ENCODE measurements around the gene SUGCT.
"Not testable (repeated sequence)": the region's sequence is repeated elsewhere in the genome, so short reads cannot be mapped to it uniquely, and the experiment has no call there.

SUGCT gene

DNA sequence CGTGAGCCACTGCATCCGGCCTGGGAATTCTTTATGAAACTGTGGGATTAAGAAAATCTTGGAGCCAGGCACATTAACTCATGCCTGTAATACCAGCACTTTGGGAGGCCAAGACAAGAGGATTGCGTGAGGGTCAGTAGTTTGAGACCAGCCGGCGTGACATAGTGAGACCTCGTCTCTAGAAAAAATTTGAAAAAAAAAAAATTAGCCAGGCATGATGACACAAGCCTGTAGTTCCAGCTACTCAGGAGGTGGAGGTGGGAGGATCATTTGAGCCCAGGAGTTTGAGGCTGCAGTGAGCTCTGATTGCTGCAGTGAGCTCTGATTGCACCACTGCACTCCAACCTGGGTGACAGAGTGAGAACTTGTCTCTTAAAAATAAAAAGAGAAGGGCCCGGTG lies 69.8 kb downstream of the SUGCT start:
- no peak for DNase-seq

DNA sequence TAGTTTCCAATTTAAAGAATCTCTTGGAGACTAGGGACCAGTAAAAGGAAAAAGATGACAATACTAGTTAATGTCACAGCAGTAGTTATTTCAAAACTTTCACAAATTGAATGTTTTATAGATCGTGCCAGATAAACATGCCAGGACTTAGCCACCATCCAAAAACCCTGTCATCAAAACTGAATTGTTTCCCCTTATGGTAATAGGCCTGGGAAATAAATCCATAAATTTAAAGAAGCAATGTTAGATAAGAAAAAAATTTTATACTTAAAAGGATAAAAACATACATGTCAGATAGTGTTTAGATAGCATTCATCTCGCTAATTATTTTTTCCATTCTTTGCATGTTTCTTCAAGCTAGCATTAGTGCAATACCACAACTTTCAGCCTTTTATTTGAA lies 71.2 kb downstream of the SUGCT start:
- no peak for DNase-seq

DNA sequence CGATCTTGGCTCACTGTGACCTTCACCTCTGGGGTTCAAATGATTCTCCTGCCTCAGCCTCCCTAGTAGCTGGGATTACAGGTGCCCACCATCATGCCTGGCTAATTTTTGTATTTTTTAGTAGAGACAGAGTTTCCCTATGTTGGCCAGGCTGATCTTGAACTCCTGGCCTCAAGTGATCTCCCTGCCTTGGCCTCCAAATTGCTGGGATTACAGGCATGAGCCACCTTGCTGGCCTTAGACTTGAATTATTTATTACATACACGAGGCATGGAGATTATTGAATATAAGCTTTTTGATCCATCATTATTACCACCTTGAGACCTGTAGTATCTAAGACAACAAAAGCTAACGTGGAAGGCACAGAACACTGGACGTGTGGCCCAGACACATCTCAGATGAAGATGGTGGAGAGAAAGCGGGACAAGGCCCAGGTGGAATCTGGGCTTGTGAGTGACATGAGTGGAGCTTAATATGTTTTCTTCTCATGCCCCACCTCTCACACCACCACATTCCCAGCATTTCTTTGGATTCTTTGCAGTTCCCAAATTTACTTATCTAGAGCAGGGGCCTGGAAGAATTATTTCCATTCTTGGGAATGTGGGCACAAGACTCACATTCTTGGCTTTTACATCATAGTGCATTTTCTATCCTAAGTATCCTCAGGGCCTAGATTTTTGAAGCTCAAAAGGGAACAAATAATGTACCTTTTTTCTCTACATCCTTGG lies 76.6 kb downstream of the SUGCT start:
- no peak for DNase-seq

DNA sequence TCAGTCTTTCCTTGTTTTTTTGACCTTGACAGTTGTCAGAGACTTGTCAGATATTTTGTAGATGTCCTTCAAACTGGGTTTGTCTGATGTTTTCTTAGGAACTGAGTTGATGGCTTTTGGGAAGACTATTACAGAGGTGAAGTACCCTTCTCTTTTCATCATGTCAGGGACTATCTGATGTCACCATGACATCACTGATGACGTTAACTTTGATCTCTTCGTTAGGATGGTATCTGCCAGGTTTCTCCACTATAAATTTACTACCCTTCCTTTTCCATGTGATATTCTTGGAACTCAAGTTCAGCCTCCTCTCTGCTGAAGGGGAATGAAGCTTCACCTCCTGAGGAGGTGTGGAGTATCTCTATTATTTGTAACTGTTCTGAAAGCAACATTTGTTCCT lies 78.5 kb downstream of the SUGCT start:
- no peak for DNase-seq

DNA sequence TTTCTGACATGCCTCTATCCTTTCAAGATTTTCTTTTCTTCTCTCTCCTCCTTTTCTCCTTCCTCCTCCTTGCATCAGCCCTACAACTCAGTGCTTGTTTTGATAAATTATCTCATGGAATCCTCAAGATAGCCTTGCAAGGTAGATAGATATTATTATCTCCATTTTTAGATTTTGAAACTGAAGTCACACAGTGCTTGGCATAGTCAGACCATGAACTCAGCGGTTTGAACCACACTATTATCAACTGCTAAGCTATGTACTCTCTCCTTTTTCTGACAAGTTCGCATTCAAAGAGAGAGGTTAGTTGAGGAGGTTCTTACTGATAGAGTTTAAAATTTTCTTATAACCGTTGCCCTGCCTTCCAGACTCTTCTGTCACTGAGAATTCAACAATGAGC lies 79.1 kb downstream of the SUGCT start:
- no peak for DNase-seq

DNA sequence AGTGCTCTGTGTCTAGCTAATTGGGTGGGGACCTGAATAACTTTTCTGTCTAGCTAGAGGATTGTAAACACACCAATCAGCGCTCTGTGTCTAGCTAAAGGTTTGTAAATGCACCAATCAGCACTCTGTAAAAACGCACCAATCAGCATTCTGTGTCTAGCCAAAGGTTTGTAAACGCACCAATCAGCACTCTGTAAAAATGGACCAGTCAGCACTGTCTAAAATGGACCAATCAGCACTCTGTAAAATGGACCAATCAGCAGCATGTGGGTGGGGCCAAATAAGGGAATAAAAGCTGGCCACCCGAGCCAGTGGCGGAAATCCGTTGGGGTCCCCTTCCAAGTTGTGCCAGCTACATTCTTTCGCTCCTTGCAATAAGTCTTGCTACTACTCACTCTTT lies 83.8 kb downstream of the SUGCT start:
- not testable (repeated sequence) for DNase-seq

DNA sequence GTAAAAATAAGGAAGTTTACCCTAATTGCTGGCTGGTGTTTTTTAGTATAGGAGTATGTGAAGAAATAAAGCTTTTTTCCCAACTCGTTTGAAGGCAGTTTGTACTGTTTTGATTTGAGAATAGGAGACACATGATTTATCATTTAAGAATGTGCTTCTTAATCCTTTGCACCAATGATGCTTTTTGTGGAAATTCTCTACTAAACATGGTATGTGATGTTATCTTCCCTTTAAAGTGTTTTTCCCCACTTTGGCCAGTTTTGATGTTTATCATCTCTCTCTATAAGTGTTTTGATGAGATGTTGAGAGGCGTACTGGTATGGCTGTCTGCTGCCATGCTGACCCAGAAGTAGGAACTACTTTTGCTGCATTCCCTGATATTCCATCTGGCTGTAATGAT lies 85.1 kb downstream of the SUGCT start:
- DNase-seq: no peak

DNA sequence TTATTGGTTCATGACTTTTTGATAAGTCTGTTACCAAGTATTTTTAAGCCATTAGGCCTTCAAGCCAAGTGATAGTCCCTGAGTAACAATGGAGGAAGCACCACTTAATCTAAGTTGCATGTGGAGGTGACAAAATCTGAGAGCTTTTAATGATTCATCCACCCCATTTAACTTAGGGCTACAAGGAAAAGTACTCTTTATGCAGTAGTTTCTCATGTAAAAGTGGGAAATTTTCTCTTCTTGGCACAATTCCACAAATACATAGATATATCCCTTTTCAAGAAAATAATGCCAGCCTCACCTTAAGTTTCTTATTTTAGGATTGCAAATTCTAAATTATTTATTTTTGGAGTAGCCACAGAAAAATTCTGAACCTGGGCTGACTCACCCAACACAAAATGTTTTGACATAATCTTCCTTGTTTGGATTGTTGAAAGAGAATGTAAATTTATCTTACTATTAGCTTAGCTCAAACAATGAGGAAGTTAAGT lies 85.7 kb downstream of the SUGCT start:
- no peak for DNase-seq

DNA sequence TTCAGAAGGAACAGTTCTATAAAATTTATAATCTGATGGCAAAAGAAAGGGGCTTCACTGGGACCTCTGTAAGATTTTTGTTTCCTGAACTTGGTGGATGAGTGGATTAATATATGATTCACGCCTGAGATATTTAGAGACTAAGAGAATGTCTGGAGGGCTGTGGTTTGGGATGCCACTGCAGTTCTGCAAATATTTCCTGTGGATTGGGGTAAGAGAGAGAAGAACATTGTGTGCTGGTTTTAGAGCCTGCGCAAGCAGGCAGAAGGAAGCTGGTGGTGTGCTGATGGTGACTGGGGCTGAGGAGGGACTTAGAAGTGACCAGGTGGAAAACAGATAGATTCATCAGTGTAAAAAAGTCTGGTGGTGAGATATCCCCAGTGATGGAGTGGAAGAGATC lies 87.0 kb downstream of the SUGCT start:
- DNase-seq: no peak

DNA sequence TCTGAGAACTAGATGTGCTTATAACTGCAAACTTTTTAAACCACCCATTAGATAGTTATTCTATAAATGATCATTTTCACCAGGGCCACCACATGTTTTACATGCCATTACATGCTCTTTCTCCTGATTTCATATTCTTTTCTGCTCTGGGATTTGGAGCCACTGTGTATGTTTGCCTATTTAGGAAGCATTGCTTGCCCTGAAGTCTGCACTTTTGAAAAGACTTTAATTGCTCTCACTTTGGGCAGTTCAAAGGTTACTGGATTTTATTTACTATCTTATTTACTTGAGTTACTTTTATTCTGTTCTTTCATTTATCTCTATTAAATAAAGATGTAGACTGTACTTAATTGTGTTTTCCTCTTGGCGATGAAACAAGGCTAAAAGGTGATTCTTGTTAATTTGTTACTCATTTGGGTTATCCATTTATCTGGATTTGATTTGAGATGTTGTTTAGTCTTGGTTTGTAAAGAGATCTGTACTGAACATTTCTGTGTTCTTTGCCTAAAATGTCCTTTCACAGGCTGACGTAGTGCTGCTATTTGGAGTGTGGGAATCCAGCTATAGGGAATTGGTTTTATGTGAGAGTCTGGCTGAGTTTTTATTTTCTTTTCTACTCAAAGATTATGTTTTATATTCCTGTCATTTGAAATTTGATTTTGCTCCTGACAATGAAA lies 88.8 kb downstream of the SUGCT start:
- DNase-seq: no peak

DNA sequence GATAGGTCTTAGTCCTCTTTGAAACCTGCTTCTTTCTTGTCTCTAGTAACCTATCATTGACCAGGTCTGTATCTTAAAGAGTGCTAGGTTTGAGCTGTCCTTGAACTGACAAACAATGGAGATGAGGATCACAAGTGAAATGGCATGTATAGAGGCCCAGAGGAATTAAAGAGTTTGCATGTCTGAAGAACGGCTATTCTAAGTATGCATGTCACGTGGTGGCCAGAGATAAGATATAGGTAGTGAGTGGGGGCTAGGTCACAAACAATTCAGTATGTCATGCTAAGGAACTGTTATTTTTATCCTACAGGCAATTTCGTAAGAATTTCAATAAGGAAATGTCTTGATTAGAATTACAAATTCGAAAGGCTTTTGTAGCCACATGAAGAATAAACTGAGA lies 95.3 kb downstream of the SUGCT start:
- no peak for DNase-seq

DNA sequence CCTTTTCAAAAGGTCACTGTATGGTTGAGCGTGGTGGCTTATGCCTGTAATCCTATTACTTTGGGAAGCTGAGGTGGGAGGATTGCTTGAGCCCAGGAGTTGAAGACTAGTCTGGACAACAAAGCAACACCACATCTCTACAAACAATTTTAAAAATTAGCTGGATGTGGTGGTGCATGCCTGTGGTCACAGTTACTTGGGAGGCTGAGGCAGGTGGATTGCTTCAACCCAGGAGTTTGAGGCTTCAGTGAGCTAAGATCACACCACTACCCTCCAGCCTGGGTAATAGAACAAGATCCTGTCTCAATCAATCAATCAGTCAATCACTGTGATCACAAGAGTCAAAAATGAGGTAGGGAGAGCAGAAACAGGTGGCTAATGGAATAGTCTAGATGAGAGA lies 97.0 kb downstream of the SUGCT start:
- DNase-seq: no peak

DNA sequence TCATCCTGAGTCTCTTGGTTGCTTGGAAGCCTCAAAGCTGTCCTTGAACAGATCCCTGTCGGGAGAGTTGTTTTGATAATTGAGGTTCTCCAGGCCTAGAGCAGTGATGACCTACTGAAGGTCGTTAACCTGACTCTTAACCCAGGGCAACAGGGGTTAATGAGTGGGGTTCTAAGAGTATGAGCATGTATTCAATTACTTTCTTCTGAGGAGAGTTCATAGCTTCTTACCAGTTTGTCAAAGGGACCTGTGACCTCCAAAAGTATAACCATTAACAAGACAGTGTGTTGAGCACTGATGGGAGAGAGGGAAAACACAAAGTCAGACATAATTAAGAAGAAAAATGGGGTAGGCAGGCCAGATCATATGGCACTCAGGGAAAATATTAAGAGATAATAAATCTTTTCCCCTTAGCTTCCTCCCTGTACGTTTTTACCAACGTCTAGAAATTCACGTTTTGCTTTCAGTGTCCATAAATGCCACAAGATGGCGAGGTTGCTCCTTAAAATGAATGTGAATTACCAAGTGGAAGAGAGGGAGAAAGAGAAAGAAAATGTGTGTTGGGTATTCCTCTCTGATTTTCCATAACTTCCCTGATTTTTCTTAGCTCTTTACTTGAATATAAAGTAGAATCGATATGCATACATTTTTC lies 97.6 kb downstream of the SUGCT start:
- DNase-seq: no peak

DNA sequence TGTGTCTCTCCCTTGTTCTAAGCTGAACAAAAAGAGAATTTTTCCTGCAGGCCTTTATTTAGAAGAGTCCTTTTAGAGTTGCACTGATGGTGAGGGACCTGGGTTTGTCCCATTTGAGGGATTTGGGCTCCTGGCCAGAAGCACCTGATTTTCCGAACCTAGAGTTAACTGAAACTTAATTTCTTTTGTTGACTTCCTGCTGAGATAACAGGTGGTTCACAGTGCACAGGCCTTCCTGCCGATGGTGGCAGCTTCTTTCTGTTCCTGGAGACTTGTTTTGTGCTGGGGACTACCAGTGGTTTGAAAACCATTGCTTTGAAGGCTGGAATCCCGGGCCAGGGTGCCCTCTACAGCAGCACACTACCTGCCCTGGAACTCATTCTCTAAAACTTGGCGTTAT lies 99.2 kb downstream of the SUGCT start:
- no peak for DNase-seq

DNA sequence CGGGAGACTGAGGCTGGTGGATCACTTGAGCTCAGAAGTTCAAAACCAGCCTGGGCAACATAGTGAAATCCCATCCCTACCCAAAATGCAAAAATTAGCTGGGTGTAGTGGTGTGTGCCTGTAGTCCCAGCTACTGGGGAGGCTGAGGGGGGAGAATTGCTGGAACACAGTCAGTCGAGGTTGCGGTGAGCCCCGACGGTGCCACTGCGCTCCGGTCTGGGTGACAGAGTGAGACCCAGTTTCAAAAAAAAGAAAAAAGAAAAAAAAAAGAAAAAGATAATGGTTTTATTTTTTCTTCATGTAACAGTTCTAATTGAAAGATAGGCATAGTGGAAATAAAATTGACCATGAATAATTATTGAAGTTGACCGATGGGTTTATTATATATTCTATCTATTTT lies 99.9 kb downstream of the SUGCT start:
- no peak for DNase-seq

DNA sequence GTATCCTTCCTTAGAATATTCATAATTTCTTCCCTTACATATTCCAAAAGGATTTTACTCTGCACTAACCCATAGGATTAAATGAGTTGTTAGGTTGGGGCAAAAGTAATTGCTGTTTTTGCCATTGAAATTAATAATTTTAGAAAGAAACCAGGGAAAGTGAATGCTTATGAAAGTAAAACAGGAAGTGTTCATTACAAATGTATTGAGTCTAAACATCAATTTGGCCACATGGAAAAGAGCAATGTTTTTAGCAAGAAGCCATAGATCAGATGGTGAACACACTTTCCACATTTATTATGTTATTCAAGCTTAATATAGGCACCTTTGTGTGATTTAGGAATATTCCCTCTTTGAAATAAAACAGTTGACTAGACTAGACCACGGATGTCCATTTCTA lies 102.9 kb downstream of the SUGCT start:
- no peak for DNase-seq

DNA sequence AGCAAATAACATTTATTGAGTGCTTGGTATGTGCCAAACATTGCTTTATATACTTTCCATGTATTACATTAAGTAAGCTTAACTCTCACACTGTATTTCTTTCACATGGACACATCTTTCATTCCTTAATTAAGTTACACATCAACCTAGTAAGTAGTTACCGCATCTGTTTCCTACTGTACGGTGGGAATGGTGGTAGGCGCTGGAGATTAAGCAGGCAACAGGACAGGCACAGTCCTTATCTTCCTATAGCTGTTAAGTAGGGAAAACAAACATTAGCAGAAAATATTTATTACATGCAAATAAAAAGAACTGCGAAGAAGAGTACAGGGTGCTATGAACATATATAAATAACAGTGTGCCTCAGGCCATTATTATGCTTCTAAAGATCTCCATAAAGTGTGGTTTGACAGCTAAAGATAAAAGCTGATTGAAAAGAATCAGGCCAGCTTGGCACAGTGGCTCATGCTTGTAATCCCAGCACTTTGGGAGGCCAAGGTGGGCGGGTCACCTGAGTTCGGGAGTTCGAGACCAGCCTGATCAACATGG lies 105.0 kb downstream of the SUGCT start:
- no peak for DNase-seq

DNA sequence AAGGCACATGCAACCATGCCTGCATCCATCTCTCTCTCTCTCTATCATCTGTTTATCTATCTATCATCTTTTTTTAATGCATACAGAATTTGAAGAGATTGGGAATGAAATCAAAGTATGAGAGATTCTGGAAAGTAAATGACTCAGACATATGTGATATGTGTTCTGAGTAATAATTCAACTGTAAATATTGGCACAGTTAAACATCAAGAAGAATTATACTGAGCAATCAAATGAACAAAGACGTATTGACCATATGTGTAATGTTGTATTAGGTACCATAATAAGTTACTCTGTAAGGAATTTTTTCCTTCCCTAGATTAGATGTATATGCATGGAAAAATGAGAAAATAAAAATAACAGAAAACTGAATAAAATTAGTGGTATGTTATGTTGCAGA lies 108.3 kb downstream of the SUGCT start:
- no peak for DNase-seq

DNA sequence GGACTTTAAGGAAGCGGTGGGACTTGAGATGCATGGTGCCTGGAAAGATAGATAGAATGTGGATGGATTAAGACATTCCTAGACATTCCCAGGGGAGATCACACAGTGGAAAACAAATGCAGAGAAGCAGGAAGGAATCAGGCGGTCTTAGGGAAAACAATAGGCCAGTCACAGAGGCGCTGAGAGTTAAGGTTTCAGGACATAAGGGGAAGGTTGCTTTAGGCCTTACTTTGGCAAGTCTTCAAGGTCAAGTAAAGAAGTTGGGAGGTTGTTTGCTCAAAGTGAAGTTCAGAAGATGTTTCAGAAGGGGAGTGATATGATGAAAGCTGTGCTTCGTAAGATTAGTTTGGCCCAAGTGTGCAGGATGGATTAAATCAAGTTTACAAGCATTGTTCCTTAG lies 109.4 kb downstream of the SUGCT start:
- no peak for DNase-seq

DNA sequence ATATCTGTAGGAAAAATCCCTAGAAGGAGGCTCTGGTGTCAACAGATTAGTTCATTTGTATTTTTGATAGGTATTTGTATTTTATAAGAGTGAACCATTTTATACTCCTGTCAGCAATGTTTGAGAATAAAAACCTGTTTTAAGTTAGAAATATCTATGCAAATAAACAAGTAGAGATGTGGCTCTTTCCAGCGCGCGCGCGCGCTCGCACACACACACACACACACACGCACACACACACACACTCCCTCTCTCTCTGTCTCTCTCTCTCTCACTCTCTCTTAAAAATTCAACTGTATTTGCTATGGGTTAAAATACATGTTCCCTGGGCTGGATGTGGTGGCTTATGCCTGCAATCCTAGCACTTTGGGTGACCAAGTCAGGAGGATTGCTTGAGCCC lies 113.9 kb downstream of the SUGCT start:
- DNase-seq: no peak

DNA sequence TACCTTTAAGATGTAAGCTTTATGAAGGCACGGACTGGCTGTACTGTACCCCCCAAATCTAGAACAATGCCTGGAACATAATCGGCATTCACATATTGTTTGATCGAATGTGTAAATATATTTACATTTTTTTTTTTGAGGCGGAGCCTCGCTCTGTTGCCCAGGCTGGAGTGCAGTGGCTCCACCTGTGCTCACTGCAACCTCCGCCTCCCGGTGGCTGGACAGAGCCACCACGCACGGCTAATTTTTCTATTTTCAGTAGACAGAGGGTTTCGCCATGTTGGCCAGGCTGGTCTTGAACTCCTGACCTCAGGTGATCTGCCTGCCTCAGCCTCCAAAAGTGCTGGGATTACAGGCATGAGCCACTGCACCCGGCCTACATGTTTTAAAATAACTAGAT lies 118.6 kb downstream of the SUGCT start:
- DNase-seq: not testable (repeated sequence)

DNA sequence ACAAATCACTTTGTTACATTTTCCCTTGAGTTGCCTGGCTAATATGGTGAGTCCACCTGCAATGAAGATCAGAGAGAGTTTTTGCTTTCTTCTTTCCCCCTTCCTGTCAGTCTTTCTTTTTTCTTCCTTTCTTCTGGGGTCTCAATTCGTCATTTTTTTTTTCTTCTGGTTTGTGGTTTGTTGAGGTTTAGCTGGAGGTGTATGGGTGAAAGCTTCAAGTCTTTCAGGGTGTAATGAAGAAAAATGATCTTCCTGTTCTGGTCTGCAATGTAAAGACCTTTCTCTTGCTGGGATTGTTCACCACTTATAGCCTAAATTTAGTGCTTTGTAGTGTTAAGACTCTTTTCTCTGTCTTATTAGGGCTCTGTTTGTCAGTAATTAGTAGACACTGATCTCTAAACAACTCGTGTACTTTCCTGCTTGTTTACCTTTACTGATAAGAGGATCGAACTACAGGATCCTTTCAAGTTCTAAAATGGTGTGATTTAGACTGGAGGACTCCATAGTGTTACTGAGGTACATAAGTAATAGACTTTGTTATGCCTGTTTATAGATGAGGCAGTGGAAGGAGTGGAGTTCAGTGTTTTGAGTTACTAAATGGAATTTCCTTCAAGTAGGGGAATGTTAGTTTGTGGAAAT lies 129.1 kb downstream of the SUGCT start:
- DNase-seq: no peak

DNA sequence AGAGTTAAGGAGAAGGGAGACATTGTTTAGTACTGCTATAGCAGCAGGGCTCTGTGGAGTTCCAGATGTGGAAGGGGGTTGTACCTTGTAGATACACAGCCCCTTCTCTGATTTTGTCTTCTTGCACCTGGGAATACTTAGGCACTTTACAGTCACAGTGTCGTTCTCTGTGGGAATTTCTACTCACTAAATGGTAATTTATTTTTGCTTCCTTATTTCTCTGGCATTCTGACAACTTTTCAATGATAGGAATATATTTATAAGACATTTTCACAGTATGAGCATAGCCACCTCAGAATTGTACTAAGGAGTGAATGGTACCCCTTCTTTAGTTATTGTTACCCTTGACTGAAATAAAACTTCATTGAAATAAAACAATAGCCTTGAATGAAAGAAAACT lies 132.8 kb downstream of the SUGCT start:
- DNase-seq: no peak
